SKM-1 (cell line): ENCODE measurements around the gene CEACAM8.
"Not testable (repeated sequence)": the region's sequence is repeated elsewhere in the genome, so short reads cannot be mapped to it uniquely, and the experiment has no call there.

Experiments
- DNase-seq: peaks from one replicate; lab custom pipeline; 2025; ENCODE audit not compliant: unreplicated experiment; lab: John Stamatoyannopoulos, UW

Gene CEACAM8

GRCh38 chr19:42576241-42576640, 18.5 kb downstream of the CEACAM8 start:
- no peak for DNase-seq

DNA sequence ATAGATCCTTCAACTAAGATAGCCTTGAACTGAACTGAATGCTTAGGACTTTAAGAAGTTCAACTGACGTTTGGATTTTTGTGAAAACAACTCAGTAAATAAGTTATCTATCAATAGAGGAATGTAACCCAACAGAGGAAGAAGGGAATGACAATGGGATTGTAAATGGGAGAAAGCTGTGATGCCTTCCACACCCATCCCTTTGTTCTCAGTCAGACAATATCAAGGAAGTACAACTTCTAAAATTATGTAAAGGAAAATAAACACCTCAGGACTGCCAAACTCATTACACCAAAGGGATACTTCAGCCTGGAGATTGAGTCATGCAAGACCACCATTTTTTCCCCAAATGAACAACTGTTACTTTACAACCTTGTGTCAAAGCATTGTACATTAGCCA, 21.1 kb downstream of the CEACAM8 start:
- no peak for DNase-seq

GRCh38 chr19:42571116-42571515, 23.6 kb downstream of the CEACAM8 start:
- DNase-seq = no peak

DNA sequence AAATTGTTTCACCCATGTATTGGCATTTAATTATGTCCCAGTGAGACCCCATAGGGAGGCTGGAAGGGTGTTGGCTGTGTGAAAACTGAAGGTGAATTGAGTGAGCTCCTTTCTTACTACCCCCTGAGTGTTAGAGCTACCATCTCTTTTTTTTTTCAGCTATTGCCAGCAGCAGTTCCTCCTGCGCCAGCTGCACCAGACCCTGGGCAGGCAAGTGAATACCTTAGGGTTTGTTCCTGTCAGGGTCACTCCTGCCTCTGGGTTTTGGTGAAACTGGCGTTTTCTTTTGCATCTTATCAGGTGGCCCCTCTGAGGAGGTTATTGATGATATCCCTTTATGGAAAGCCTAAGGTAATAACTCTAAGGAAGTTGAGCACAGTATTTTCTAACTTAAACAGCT, 25.5 kb downstream of the CEACAM8 start:
- no peak for DNase-seq

GRCh38 chr19:42568006-42568405, 26.7 kb downstream of the CEACAM8 start:
- DNase-seq = no peak

- no peak for DNase-seq
These were observed 27.2 kb downstream of the CEACAM8 start for GRCh38 chr19:42567567-42567966.

- no peak for DNase-seq
These were observed 31.1 kb downstream of the CEACAM8 start for GRCh38 chr19:42563352-42564210.

DNA sequence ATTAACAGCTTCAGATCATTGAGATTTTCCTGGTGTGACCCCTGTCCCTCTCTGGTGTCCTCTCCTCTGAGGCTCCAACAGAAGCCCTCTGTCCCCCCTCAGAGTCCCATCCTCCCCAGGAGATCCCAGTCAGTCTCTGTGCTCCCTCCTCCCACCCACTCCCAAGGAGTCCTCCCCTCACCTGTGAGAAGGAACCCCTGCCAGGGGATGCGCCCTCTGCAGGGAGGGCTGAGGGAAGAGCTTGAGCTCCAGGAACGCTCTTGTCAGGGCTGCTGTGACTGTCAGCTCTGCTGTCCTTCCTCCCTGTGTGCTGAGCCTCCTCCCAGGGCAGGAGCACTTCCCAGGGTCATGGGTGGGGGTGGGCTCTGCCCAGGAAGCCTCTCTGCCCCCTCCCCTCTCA, 33.2 kb downstream of the CEACAM8 start:
- no peak for DNase-seq

GRCh38 chr19:42560731-42561130, 34.0 kb downstream of the CEACAM8 start:
- DNase-seq = no peak

DNA sequence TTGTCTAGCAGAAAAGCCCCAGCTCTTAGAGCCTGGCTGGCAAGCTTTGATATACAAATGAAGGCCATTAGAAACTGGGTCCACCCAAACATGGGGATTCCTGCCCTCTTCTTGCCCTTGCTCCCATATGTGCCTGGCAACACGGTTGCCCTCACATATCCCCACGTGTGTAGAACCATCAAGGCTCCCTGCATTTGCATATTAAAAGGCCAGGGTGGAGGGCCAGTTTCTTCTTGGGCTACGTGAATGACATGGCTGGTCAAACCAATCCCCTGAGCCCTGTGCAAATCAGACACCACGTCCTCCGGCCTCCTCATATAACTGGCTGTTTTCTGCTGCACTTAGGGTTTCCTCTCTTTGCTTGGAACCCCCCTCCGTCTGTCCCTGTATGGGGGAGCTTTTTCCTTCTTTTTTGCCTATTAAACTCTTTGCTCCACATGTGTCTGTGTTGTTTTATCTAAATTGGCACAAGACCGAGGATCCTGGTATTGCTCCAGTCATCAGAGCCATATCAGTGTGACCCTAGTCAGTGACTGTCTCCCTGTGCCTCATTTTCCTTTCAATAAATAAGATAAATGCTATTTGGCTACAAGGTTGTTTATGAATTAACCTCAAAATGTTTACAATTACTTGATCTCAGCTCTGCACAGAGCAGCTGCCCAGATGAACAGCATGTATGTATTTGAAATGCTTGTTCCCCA, 36.1 kb downstream of the CEACAM8 start:
- no peak for DNase-seq

GRCh38 chr19:42557386-42557871, 37.3 kb downstream of the CEACAM8 start:
- not testable (repeated sequence) for DNase-seq

DNA sequence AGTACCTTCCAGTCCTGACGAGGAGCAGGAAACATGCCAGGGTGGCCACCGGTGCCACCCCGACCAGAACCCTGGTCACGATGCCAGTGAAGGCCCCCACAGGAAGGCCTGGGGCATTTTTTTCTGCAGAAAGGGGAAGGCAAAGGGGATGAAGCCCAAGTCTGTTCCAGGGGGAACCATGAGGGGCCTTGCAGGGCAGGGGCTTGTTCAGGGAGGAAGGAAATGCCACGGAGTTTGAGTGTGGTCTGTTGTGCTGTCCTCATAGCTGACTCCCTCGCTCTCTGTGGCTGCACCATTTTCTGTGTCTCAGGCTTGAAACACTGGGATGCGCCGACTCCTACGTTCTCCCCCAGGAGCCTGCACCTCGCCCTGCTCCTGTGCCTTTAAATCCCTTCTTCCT, 38.9 kb downstream of the CEACAM8 start:
- DNase-seq = no peak

DNA sequence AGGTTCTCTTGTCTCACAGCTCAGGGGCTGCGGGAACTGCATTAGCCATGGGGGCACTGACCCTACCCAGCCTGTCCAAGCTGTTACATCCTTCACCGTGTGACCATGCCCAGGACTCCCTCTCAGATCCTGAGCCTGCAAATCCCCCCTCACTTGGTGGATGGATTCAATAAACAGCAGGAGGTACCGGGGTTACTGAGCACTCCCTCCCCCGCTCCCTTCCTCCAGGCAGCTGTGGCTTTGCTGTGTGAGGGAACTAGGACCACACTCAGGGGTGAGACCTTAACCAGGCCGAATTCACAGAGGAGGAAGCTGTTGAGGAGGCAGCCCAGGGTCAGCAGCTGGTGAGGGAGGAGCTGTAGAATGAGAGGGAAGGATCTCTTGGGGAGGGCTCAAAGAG, 39.4 kb downstream of the CEACAM8 start:
- DNase-seq = no peak

DNA sequence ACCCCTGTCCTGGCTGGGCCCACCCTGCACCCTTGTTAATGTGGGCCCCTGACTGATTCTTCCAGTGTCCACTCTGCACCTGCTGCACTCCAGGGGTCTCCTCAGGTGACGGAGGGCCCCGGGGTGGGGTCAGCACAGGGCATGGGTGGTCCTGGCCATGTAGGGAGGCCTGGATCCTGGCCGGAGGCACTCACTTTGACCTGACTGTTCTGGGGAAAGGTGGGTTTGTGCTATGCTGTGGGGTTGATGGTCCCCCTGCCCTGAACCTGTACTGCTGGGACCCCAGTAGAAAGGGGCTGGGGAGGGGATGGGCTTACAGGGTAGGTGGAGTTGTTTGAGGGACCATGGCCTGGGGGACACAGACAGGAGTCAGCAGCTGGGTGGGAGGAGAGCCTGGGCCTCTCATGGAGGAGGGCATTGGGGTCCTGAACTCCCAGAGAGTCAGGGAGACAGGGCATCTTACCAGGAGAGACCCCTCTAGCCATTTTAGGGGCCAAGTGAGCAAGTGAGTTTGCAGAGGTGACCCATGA, 40.6 kb downstream of the CEACAM8 start:
- DNase-seq = no peak

DNA sequence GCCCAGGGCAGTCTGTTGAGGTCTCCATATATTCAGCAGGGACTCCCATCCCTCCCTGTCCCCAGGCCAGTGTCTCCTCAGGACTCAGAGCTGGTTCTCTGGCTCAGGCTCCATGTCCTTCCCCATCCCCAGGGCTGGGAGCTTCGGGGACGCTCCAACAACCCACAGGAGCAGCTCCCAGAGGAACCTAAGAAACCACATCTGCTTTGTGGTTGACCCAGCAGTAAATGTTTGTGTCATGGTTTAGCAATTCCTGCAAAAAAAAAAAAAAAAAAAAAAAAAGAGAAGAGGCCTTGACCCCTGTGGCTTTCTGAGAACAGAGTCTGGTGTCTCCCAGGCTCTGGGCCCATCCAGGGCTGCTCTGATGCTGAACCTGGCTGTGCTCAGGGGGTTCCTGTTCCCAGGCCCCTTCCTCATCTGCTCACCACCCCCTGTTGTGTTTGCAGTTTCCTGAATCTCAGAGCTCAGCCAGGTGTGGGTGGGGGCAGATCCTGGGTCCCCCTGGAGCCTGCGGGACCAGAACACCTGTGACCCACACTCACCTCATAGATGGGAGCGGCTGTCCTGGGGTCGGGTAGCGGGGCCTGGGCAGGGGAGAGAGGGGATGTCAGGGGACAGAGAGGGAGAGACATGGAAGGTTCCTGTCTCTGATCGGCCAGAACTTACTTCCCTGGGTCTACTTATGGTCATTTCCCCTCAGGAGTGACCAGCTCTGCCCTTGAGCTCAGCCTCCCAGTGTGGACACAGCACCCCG, 41.3 kb downstream of the CEACAM8 start:
- no peak for DNase-seq

GRCh38 chr19:42552086-42553065, 42.3 kb downstream of the CEACAM8 start:
- no peak for DNase-seq

DNA sequence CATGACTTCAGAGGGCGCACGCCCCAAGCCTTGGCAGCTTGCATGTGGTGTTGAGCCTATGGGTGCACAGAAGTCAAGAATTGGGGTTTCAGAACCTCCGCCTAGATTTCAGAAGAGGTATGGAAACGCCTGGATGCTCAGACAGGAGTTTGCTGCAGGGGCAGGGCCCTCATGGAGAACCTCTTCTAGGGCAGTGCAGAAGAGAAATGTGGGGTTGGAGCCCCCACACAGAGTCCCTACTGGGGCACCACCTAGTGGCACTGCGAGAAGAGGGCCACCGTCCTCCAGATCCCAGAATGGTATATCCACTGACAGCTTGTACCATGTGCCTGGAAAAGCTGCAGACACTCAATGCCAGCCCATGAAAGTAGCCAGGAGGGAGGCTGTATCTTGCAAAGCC, 44.2 kb downstream of the CEACAM8 start:
- not testable (repeated sequence) for DNase-seq

DNA sequence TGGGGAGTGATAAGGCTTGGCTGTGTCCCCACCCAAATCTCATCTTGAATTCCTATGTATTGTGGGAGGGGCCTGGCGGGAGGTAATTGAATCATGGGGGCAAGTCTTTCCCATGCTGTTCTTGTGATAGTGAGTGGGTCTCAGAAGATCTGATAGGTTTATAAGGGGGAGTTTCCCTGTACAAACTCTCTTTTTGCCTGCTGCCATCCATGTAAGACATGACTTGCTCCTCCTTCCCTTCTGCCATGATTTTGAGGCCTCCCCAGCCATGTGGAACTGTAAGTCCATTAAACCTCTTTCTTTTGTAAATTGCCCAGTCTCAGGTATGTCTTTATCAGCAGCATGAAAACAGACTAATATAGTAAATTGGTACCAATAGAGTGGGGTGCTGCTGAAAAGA, 45.7 kb downstream of the CEACAM8 start:
- DNase-seq = not testable (repeated sequence)

DNA sequence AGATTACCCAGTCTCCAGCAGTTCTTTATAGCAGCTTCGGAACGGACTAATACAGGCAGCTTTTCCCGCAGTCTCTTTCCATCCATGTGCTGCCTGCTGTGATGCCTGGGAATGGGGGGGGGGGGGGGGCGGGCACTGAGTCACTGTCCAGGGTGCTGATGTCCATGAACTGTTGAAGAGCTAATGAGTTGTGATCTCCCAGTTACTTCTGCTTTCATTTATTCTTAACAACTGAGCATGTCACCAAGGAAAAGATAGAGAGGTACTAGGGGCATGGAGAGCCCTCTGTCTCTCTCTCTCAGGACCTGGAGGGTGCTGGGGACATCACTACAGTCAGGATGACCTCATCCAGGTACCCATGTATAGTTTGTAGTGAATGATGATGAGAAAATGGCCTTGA, 46.2 kb downstream of the CEACAM8 start:
- no peak for DNase-seq

- no peak for DNase-seq
These were observed 46.8 kb downstream of the CEACAM8 start for GRCh38 chr19:42547929-42548328.
